HFFc6 (cell line): ENCODE data around the gene RAB11FIP3. TPM values are rescaled to one million over a fixed set of nuclear protein-coding genes. Genes with fewer than 3 reads are reported as not detected.
A peak's percentile ranks its signal among the peaks of the same experiment; 100 is the strongest.

Experiments used
- DNase-seq: peaks from one replicate; pipeline ENCODE4 v3.0.0-alpha.2; 2018
- H3K27ac Mint-ChIP-seq: 2 replicates; pipeline ENCODE4 v1.8.0; 2020; ENCODE audit warnings: mild to moderate bottlenecking, mixed read lengths
- H3K27me3 Mint-ChIP-seq: 2 replicates; pipeline ENCODE4 v1.8.0; 2021; ENCODE audit warnings: mild to moderate bottlenecking, moderate library complexity, mixed read lengths; ENCODE audit not compliant: insufficient read depth
- H3K36me3 Mint-ChIP-seq: 2 replicates; pipeline ENCODE4 v1.8.0; 2021; ENCODE audit warnings: low read depth, mixed read lengths
- H3K4me1 Mint-ChIP-seq: 2 replicates; pipeline ENCODE4 v1.8.0; 2020; ENCODE audit warnings: low read depth, mixed read lengths
- H3K4me3 Mint-ChIP-seq: 2 replicates; pipeline ENCODE4 v1.8.0; 2020; ENCODE audit warnings: mild to moderate bottlenecking, moderate library complexity, mixed read lengths
- H3K9me3 Mint-ChIP-seq: 2 replicates; pipeline ENCODE4 v1.8.0; 2020; ENCODE audit warnings: mild to moderate bottlenecking, mixed read lengths
- microRNA-seq: library from miRNA; unstranded; fragments of <30 nt; microRNA quantifications from one replicate; pipeline ENCODE4, GENCODE V29; 2019
- total RNA-seq, 6 experiments: library from RNA; stranded (reverse); fragmentation: NEBNext Ultra II Directional; extraction: Animal tissue kit (Norgen Biotek cat#: 25700); gene quantifications; 2 replicates in 1 of 6; 3 replicates in 5 of 6; pipeline ENCODE4 v1.2.3, GENCODE V29; 2021
- TF ChIP-seq, protein P1 (sequence below): fragments of 200-600 bp; sonication (generic); IDR thresholded peaks from 2 replicates; pipeline ENCODE4 v1.5.0; 2021; ENCODE audit warnings: antibody characterized with exemption, mild to moderate bottlenecking

The RAB11FIP3 gene
- total RNA-seq, 6 experiments from 2014 or later, result 30.3 to 36.9 (median 33.9) TPM

DNA sequence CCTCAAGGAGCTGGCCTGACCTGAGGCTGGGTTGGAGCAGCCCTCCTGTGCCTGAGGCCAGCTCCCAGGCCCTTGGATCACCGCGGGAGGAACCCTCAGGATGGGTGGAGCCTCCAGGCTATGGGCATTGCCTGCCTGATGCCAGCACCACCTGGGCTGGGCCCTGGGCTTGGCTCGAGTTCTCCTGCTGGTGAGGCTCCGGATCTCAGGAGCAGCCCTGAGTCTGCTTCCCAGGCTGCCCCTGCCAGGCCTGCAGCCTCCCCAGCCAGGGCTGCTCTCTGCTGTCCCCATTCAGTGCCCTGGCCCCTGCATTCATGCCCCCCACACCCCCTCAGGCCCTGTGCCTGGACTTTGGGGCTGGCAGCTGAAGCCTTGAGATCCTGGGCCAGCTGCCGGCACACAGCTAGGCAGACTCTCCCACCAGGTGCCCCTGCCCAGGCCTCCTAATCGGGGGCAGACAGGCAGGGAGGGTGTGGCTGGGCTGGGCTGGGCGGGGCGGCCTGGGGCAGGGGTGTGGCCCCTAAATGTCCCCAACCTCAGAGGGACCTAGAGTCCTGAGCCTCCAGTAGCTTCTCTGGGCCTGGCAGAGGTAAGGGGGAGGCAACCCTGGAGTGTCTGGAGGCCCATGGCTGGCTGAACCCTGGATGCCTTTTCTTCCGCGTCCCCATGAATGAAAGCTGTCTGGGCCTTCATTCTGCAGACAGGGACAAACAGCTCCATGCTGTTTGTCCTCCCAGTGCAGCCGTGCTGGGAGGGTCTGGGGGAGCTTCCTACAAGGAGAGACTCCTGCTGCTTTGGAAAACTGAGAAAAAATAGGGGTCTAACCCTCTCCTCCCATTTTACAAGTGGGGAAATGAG, 143.2 kb downstream of the RAB11FIP3 start:
- Mint-ChIP-seq H3K27ac (peak overlapping the region; percentile 79; the same call in 1 of the 2 replicates), H3K9me3 (no peaks in the 10 kb centered on the region), H3K4me3 (peak overlapping the region; percentile 86), H3K4me1 (peaks cover 23% of the 10 kb centered on the region), H3K27me3 (peaks cover 5% of the 10 kb centered on the region), H3K36me3 (no peaks in the 10 kb centered on the region)
- no peak for DNase-seq
- TF ChIP-seq, protein P1, sequence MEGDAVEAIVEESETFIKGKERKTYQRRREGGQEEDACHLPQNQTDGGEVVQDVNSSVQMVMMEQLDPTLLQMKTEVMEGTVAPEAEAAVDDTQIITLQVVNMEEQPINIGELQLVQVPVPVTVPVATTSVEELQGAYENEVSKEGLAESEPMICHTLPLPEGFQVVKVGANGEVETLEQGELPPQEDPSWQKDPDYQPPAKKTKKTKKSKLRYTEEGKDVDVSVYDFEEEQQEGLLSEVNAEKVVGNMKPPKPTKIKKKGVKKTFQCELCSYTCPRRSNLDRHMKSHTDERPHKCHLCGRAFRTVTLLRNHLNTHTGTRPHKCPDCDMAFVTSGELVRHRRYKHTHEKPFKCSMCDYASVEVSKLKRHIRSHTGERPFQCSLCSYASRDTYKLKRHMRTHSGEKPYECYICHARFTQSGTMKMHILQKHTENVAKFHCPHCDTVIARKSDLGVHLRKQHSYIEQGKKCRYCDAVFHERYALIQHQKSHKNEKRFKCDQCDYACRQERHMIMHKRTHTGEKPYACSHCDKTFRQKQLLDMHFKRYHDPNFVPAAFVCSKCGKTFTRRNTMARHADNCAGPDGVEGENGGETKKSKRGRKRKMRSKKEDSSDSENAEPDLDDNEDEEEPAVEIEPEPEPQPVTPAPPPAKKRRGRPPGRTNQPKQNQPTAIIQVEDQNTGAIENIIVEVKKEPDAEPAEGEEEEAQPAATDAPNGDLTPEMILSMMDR, result no peak

DNA sequence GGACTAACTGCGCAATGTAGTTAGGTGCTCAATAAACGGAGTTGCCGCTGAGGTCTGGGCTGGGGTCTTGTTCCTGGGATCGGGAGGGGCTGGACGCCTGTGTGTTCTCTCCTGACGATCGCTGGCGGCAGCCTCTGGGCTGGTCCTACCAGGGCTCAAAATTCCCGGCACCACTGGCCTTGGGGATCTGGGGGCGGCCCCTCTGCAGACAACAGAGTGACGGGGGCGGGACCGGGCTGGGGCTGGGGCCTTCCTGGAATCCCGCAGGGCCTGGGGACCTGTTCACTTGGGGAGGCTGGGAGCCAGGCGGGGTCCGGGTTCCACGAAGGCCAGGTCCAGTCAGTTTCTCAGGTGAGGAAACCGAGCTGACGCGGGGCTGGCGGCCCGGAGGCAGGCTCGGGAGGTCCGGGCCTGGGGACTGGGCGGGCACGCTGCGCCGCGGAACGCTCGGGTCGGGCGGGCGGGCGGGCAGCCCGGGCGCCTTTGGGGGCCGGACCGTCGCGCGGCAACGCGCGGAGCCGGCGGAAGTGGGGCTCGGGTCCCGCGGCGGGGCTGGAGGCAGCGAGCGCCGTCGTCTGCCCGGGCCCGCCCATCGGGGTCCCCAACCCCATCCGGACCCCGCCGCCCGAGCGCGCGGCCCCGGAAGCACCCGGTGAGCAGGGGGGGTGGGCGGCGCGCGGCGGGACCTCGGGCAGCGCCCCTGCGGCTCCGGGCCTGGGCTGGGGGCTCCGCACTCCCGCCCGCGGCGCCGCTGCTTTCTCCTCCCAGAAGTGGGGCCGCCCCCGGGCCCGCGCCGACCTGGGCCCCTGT, 144.2 kb downstream of the RAB11FIP3 start, which contains the start of gene PIGQ:
Gene PIGQ, plus strand, starts transcription at position 524 of the 810 bp plus-strand sequence. CDS start 4,107 bp downstream, outside the sequence.
- Mint-ChIP-seq H3K4me3 (peak within 1 kb of the TSS; percentile 91), H3K4me1 (peaks cover 23% of the 10 kb centered on the region), H3K27me3 (peaks cover 5% of the 10 kb centered on the region), H3K36me3 (no peaks in the 10 kb centered on the region), H3K9me3 (no peaks in the 10 kb centered on the region), H3K27ac (peak within 1 kb of the TSS; percentile 79)
- TF ChIP-seq, protein P1, result no peak
- DNase-seq, result no peak

Small RNA genes lying within 50 kb of the gene (microRNA-seq; reads per million reads assigned to microRNA genes)
- 41.7 reads per million, percentile 36 among the genes with 10 or more reads in this experiment for gene MIR3176
- 2.3 reads per million for gene MIR5587

Other genes starting within 250 kb of the RAB11FIP3 start
- not detected for gene HBA1, start 249.0 kb upstream of the RAB11FIP3 start, total RNA-seq
- under 1 TPM in 1 of 6 experiments, not detected in 5; 0.47 TPM for gene HBQ1, start 245.2 kb upstream of the RAB11FIP3 start, total RNA-seq
- 10 to 100 TPM; 35.8 to 47.5 (median 41.7) TPM for gene LUC7L, start 196.2 kb upstream of the RAB11FIP3 start, total RNA-seq
- 100 to 1,000 TPM in 2 of 6 experiments, 10 to 100 TPM in 4; 83.6 to 113 (median 87.7) TPM for gene FAM234A, start 190.8 kb upstream of the RAB11FIP3 start, total RNA-seq
- gene RGS11, start 149.7 kb upstream of the RAB11FIP3 start, total RNA-seq, result 1 to 10 TPM; 1.5 to 3.5 (median 2.3) TPM
- not detected for gene ARHGDIG, start 145.1 kb upstream of the RAB11FIP3 start, total RNA-seq
- gene PDIA2, start 142.5 kb upstream of the RAB11FIP3 start, total RNA-seq, result not detected
- 10 to 100 TPM; 13.6 to 16.7 (median 14.7) TPM for gene AXIN1, start 72.9 kb upstream of the RAB11FIP3 start, total RNA-seq
- 100 to 1,000 TPM; 105 to 131 (median 129) TPM for gene MRPL28, start 55.1 kb upstream of the RAB11FIP3 start, total RNA-seq
- 10 to 100 TPM; 50.6 to 69.7 (median 59.7) TPM for gene PGAP6, start 43.7 kb upstream of the RAB11FIP3 start, total RNA-seq
- 100 to 1,000 TPM; 153 to 276 (median 158) TPM for gene NME4, start 28.4 kb upstream of the RAB11FIP3 start, total RNA-seq
- gene DECR2, start 23.8 kb upstream of the RAB11FIP3 start, total RNA-seq, result 10 to 100 TPM; 14.0 to 20.3 (median 16.0) TPM
- gene CAPN15, start 102.1 kb downstream of the RAB11FIP3 start, total RNA-seq, result 10 to 100 TPM; 35.3 to 41.4 (median 40.2) TPM
- gene PRR35, start 134.7 kb downstream of the RAB11FIP3 start, total RNA-seq, result not detected
- under 1 TPM in 5 of 6 experiments, not detected in 1; 0.24 to 0.58 (median 0.28) TPM for gene NHLRC4, start 141.4 kb downstream of the RAB11FIP3 start, total RNA-seq
- 10 to 100 TPM; 30.4 to 39.5 (median 35.4) TPM for gene PIGQ, start 144.3 kb downstream of the RAB11FIP3 start, total RNA-seq
- gene RAB40C, start 164.4 kb downstream of the RAB11FIP3 start, total RNA-seq, result 10 to 100 TPM; 11.3 to 14.8 (median 12.2) TPM
- gene WFIKKN1, start 205.3 kb downstream of the RAB11FIP3 start, total RNA-seq, result under 1 TPM in 2 of 6 experiments, not detected in 4; 0.02 to 0.14 TPM
- 100 to 1,000 TPM in 5 of 6 experiments, 10 to 100 TPM in 1; 91.6 to 115 (median 105) TPM for gene METTL26, start 210.7 kb downstream of the RAB11FIP3 start, total RNA-seq
- gene MCRIP2, start 216.2 kb downstream of the RAB11FIP3 start, total RNA-seq, result 10 to 100 TPM; 18.8 to 30.8 (median 24.2) TPM
- gene WDR90, start 223.7 kb downstream of the RAB11FIP3 start, total RNA-seq, result 10 to 100 TPM; 11.6 to 19.0 (median 17.7) TPM
- gene RHOT2, start 242.5 kb downstream of the RAB11FIP3 start, total RNA-seq, result 10 to 100 TPM; 73.9 to 93.4 (median 84.8) TPM